ENCODE measurements around the gene CTAG2.

DNA sequence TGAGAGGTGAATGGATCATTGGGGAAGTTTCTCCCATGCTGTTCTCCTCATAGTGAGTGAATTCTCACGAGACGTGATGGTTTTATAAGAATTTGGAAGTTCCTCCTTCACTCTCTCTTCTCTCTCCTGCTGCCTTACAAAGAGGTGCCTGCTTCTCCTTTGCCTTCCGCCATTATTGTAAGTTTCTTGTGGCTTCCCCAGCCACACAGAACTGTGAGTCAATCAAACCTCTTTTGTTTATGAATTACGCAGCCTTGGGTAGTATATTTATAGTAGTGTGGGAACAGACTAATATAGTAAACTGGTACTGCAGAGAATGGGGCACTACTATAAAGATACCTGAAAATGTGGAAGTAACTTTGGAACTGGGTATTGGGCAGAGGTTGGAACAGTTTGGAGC, 7.8 kb upstream of the CTAG2 start:
- no peak for TF ChIP-seq ZNF274 (IDR thresholded peaks at IDR 0.05; ENCODE audit: low read depth, low read length)
- TF ChIP-seq SUZ12 (IDR thresholded peaks at IDR 0.05; ENCODE audit: extremely low read depth, insufficient read depth, insufficient read length) = no peak
